GM12873 (cell line): ENCODE measurements around the gene PDP2.

Source experiments
- CTCF ChIP-seq: IDR thresholded peaks from 2 replicates; pipeline ENCODE4 v1.5.1; 2012; ENCODE audit warnings: low read depth, mild to moderate bottlenecking, moderate library complexity, low read length, control low read depth; ENCODE audit not compliant: insufficient read depth; ENCODE audit errors: missing control alignments

The PDP2 gene

GRCh38 chr16:66856801-66857200, 23.5 kb upstream of the PDP2 start:
- TF ChIP-seq CTCF = no peak

- TF ChIP-seq CTCF = no peak
These were observed 22.9 kb upstream of the PDP2 start for GRCh38 chr16:66857437-66857836.

- TF ChIP-seq CTCF = no peak
These were observed 21.4 kb upstream of the PDP2 start for GRCh38 chr16:66858740-66859396.

GRCh38 chr16:66859397-66860068, 20.8 kb upstream of the PDP2 start:
- TF ChIP-seq CTCF = no peak

- no peak for TF ChIP-seq CTCF
These were observed 18.2 kb upstream of the PDP2 start for GRCh38 chr16:66862023-66862520.

GRCh38 chr16:66863707-66864106, 16.6 kb upstream of the PDP2 start:
- TF ChIP-seq CTCF = no peak

GRCh38 chr16:66869424-66869823, 10.9 kb upstream of the PDP2 start:
- no peak for TF ChIP-seq CTCF
